ENCODE results near the gene PDXK. TPM values are rescaled to one million over a fixed set of nuclear protein-coding genes. Genes with fewer than 3 reads are reported as not detected.

Gene PDXK
- total RNA-seq, 1 donor from 2014 or later, result 72.0 TPM

DNA sequence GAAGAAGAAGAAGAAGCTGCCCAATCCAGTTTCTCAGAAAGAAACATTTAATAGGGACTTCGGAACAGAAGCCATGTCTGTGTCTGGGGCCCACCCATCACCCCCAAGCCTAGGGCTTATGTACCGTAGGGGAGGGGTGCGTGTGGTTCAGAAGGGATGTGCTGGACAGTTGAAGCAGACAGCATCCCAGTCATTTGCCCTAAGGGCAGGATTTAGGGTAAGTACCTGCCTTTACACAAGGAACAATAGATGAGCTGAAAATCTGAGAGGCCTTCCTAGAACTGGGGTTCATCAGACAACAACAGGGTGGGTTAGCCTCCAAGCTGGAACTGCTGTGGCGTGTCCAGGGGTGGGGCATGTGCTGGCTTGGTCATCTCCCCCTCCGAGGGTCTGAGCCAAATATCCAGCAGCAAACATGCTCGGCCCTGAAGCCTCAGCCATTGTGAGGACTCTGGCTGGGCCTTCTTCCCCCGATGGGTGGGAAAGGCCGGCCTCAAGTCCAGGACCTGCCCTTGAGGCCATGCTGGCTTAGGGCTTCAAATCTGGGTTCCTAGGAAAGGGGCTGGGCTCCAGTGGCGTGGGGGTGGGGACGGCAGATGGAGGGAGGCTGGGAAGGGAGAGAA, 45.1 kb downstream of the PDXK start:
- no peaks in the 10 kb centered on the region for H3K9me3 Mint-ChIP-seq (ENCODE audit: unreplicated experiment)
- TF ChIP-seq, protein P1, sequence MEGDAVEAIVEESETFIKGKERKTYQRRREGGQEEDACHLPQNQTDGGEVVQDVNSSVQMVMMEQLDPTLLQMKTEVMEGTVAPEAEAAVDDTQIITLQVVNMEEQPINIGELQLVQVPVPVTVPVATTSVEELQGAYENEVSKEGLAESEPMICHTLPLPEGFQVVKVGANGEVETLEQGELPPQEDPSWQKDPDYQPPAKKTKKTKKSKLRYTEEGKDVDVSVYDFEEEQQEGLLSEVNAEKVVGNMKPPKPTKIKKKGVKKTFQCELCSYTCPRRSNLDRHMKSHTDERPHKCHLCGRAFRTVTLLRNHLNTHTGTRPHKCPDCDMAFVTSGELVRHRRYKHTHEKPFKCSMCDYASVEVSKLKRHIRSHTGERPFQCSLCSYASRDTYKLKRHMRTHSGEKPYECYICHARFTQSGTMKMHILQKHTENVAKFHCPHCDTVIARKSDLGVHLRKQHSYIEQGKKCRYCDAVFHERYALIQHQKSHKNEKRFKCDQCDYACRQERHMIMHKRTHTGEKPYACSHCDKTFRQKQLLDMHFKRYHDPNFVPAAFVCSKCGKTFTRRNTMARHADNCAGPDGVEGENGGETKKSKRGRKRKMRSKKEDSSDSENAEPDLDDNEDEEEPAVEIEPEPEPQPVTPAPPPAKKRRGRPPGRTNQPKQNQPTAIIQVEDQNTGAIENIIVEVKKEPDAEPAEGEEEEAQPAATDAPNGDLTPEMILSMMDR (IDR thresholded peaks at IDR 0.05; ENCODE audit: unreplicated experiment), result no peak
- H3K4me3 Mint-ChIP-seq (ENCODE audit: unreplicated experiment), result no peak overlapping the region
- peaks cover 18% of the 10 kb centered on the region for H3K4me1 Mint-ChIP-seq (ENCODE audit: unreplicated experiment)
- peaks cover 9% of the 10 kb centered on the region for H3K36me3 Mint-ChIP-seq (ENCODE audit: low read depth, unreplicated experiment)
- H3K27ac Mint-ChIP-seq (ENCODE audit: unreplicated experiment), result no peak overlapping the region
- DNase-seq (ENCODE audit: low spot score), result no peak
- H3K27me3 Mint-ChIP-seq (ENCODE audit: unreplicated experiment), result peaks cover 2% of the 10 kb centered on the region

DNA sequence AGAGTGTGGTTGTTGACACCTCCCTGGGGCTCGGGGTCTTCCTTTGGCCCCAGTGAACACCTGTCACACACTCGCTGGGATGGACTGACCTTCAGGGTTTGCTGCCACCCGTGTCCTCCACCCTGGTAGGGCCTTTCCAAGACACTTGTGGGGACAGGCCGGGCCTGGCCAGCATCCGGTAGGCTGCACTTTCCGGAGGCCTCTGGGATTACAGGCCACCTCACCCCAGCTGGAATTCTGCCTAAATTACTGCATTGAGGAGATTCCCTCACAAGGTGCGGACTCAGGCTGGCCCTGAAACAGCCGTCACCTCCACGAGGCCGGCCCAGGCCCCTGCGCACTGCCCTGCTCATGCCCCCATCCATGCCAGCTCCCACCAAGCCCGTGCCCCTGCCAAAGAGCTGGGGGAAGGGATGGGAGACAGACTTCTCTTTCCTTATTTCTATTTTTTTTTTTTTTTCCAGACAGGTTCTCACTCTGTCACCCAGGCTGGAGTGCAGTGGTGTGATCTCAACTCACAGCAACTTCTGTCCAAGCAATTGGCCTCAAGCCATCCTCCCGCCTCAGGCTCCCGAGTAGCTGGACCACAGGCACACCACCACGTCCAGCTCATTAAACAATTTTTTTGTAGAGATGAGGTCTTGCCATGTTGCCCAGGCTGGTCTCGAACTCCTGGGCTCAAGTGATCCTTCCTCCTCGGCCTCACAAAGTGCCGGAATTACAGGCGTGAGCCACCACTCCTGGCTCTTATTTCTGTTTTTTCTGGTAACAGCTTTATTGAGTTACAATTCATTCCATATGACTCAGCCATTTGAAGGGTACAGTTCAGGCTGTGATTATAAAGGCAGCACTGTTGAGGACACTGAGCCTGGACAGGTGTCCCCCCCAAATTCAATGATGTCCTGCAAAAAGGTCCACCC, 45.9 kb downstream of the PDXK start:
- Mint-ChIP-seq H3K4me3 (ENCODE audit: unreplicated experiment) (no peak overlapping the region), H3K27ac (ENCODE audit: unreplicated experiment) (no peak overlapping the region), H3K27me3 (ENCODE audit: unreplicated experiment) (peaks cover 2% of the 10 kb centered on the region), H3K9me3 (ENCODE audit: unreplicated experiment) (no peaks in the 10 kb centered on the region), H3K36me3 (ENCODE audit: low read depth, unreplicated experiment) (peaks cover 9% of the 10 kb centered on the region), H3K4me1 (ENCODE audit: unreplicated experiment) (peaks cover 20% of the 10 kb centered on the region)
- DNase-seq (ENCODE audit: low spot score), result no peak
- TF ChIP-seq, protein P1 (IDR thresholded peaks at IDR 0.05; ENCODE audit: unreplicated experiment), result no peak

DNA sequence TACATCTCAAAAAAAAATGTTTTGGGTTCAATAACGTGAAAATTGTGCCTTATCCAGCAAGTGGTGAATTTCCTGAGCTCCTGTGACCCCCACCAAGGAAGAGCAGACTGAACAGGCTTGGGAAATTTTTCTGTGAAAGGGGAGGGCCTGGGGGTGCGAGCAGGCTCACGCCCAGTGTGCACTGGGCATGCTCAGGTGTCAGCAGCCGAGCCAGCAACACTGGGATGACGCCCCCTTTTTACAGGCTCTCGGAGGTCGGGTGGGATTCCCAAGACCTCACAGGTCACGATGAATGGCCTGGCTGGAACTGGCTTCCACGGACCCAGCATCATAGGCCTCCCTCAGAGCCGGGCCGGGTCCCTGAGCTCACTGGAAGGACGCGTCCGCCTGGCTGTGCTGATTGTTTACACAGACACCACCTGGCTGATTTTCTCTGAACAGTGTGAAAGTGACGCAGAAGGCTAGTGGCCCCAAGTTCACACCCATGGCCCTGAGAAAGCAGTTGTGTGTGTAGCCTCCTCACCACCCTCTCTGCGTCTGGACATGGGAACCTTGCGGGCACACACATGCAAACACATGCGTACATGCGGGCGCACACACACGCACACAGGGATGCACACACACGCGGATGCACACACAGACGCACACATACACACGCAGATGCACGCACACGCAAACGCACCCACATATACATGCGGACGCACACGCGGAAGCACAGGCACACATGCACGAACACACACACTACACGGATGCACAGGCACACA, 48.0 kb downstream of the PDXK start:
- no peak overlapping the region for H3K4me3 Mint-ChIP-seq (ENCODE audit: unreplicated experiment)
- peaks cover 31% of the 10 kb centered on the region for H3K4me1 Mint-ChIP-seq (ENCODE audit: unreplicated experiment)
- no peaks in the 10 kb centered on the region for H3K9me3 Mint-ChIP-seq (ENCODE audit: unreplicated experiment)
- DNase-seq (ENCODE audit: low spot score), result no peak
- TF ChIP-seq, protein P1 (IDR thresholded peaks at IDR 0.05; ENCODE audit: unreplicated experiment), result no peak
- H3K36me3 Mint-ChIP-seq (ENCODE audit: low read depth, unreplicated experiment), result peaks cover 4% of the 10 kb centered on the region
- H3K27me3 Mint-ChIP-seq (ENCODE audit: unreplicated experiment), result peaks cover 6% of the 10 kb centered on the region
- peak overlapping the region; percentile 78 for H3K27ac Mint-ChIP-seq (ENCODE audit: unreplicated experiment)

DNA sequence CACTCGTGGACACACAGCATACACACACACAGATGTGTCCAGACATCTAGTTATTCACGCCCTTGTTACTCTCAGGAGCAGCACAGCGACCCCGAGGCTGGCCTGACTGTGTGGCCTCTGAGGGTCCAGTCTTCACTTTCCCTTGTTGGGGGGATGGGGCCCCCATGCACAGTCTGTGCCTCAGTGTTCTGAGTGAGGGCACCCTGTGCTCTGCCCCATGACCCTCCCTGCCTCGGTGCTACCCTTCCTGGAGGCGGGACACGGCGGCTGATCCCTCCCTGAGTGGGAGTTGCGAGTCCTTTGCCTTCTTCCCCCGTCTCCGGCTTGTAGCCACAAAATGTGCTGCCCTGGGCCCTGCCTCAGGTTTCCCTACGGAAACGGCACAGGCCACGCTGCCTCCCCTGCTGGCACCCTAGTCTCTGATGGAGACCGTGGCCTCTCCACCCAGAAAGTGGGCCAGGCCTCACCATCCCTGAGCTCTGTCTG, 48.6 kb downstream of the PDXK start:
- DNase-seq (ENCODE audit: low spot score), result no peak
- H3K9me3 Mint-ChIP-seq (ENCODE audit: unreplicated experiment), result no peaks in the 10 kb centered on the region
- H3K4me3 Mint-ChIP-seq (ENCODE audit: unreplicated experiment), result no peak overlapping the region
- H3K4me1 Mint-ChIP-seq (ENCODE audit: unreplicated experiment), result peaks cover 34% of the 10 kb centered on the region
- peak overlapping the region; percentile 78 for H3K27ac Mint-ChIP-seq (ENCODE audit: unreplicated experiment)
- H3K36me3 Mint-ChIP-seq (ENCODE audit: low read depth, unreplicated experiment), result peaks cover 4% of the 10 kb centered on the region
- TF ChIP-seq, protein P1 (IDR thresholded peaks at IDR 0.05; ENCODE audit: unreplicated experiment), result no peak
- H3K27me3 Mint-ChIP-seq (ENCODE audit: unreplicated experiment), result peaks cover 6% of the 10 kb centered on the region

Data from endothelial cell (in vitro differentiated cells).